H1 (cell line): ENCODE data around the gene SLFN12L. TPM values are rescaled to one million over a fixed set of nuclear protein-coding genes. Genes with fewer than 3 reads are reported as not detected.

Experiments used
- EGR1 ChIP-seq: IDR thresholded peaks from 2 replicates; pipeline ENCODE4 v1.6.1; 2011; ENCODE audit warnings: low read depth, low read length, borderline replicate concordance
- RBBP5 ChIP-seq: IDR thresholded peaks from 2 replicates; pipeline ENCODE4 v1.7.1; 2012; ENCODE audit warnings: low read depth, mild to moderate bottlenecking, inconsistent platforms, low read length, moderate library complexity, borderline replicate concordance
- SUZ12 ChIP-seq: fragments of 200-600 bp; sonication (generic); IDR thresholded peaks from 2 replicates; pipeline ENCODE4 v1.6.1; 2012; ENCODE audit warnings: mild to moderate bottlenecking, inconsistent platforms, low read length, moderate library complexity, mixed read lengths
- polyA plus RNA-seq, 7 experiments: library from polyadenylated mRNA; depleted of rRNA in 3 of 7; stranded (reverse) in 5 of 7; unstranded in 2 of 7; fragments of >200 nt in 5 of 7; fragments of 200-250 nt in 2 of 7; gene quantifications; 1 replicate in 5 of 7; 2 replicates in 1 of 7; 4 replicates in 1 of 7; pipeline versions ENCODE4 v1.2.1 to v1.2.3, GENCODE V29; 2011 to 2013; ENCODE audit warnings: missing spikeins in 2 of 7, mixed read lengths in 2 of 7
- total RNA-seq: library from RNA; stranded (reverse); fragmentation: NEBNext Ultra II Directional; extraction: Animal tissue kit (Norgen Biotek cat#: 25700); gene quantifications from 2 replicates; pipeline ENCODE4 v1.2.1, GENCODE V29; 2021

Gene SLFN12L
- total and polyA plus RNA-seq, 2 of the 8 experiments (the other 6 are each of a cell fraction or from before 2014, with no cell fraction given), result not detected

DNA sequence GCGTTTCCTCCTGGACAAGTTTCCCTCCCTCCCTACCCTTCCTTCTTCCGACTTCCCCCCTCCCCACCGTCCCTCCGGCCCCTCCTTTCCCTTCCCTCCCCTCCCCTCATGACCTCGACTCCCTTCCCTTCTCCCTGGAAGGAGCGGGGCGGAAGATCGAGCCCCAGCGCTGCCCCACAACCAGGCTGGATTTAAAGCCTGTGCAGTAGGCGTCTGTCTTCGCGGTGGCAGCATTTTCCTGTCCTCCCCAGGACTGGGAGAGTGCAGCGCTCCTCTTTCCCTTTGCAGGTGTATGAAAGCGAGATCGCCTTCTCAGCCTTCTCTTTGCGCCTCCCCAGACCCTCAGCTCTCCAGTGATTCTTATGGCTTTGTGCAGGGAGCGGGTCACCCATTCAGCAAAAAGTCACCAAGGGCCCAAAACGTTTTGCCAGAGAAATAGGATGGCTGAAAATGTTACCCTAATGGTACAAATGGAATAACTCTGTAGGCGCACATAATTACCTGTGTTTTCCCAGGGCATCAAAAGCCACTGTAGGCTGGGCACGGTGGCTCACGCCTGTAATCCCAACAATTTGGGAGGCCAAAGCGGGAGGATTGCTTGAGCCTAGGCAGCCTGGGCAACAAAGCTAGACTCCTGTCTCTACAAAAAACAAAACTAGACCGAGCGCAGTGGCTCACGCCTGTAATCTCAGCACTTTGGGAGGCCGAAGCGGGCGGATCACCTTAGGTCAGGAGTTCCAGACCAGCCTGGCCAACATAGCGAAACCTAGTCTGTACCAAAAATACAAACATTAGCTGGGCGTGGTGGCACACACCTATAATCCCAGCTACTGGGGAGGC lies 40.8 kb downstream of the SLFN12L start (continued):
- TF ChIP-seq SUZ12 (peak; percentile 76), EGR1 (peak; percentile 86), RBBP5 (peak; percentile 51; the same call in 1 of the 2 replicates)
- TF ChIP-seq, all 59 proteins: peak for 7
